Measurements from ENCODE around the gene SH3GLB1. TPM values are rescaled to one million over a fixed set of nuclear protein-coding genes. Genes with fewer than 3 reads are reported as not detected.

SH3GLB1 gene
- total and polyA plus RNA-seq, 9 of the 15 experiments (the other 6 are each of a cell fraction or from before 2014, with no cell fraction given) = 8.6 to 34.2 (median 24.2) TPM

DNA sequence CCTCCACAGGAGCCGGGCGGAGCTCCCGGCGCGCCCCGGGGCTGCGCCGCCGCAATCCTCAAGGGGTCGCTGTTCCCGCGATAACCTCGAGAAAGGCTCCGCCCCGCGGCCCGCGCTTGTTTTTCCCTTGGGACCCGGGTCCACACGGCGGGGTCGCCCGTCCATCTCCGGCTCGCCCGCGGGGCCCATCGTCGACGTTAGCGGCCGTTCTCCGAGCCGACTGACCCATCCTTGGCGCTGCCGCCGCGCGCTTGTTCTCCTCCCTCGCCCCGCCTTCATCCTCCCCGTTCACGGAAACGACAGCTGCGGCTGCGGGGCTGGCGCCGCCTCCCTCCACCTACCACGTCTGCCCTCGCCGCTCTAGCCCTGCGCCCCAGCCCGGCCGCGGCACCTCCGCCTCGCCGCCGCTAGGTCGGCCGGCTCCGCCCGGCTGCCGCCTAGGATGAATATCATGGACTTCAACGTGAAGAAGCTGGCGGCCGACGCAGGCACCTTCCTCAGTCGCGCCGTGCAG, at the start of gene SH3GLB1 (continued):
- TF ChIP-seq, protein P1, sequence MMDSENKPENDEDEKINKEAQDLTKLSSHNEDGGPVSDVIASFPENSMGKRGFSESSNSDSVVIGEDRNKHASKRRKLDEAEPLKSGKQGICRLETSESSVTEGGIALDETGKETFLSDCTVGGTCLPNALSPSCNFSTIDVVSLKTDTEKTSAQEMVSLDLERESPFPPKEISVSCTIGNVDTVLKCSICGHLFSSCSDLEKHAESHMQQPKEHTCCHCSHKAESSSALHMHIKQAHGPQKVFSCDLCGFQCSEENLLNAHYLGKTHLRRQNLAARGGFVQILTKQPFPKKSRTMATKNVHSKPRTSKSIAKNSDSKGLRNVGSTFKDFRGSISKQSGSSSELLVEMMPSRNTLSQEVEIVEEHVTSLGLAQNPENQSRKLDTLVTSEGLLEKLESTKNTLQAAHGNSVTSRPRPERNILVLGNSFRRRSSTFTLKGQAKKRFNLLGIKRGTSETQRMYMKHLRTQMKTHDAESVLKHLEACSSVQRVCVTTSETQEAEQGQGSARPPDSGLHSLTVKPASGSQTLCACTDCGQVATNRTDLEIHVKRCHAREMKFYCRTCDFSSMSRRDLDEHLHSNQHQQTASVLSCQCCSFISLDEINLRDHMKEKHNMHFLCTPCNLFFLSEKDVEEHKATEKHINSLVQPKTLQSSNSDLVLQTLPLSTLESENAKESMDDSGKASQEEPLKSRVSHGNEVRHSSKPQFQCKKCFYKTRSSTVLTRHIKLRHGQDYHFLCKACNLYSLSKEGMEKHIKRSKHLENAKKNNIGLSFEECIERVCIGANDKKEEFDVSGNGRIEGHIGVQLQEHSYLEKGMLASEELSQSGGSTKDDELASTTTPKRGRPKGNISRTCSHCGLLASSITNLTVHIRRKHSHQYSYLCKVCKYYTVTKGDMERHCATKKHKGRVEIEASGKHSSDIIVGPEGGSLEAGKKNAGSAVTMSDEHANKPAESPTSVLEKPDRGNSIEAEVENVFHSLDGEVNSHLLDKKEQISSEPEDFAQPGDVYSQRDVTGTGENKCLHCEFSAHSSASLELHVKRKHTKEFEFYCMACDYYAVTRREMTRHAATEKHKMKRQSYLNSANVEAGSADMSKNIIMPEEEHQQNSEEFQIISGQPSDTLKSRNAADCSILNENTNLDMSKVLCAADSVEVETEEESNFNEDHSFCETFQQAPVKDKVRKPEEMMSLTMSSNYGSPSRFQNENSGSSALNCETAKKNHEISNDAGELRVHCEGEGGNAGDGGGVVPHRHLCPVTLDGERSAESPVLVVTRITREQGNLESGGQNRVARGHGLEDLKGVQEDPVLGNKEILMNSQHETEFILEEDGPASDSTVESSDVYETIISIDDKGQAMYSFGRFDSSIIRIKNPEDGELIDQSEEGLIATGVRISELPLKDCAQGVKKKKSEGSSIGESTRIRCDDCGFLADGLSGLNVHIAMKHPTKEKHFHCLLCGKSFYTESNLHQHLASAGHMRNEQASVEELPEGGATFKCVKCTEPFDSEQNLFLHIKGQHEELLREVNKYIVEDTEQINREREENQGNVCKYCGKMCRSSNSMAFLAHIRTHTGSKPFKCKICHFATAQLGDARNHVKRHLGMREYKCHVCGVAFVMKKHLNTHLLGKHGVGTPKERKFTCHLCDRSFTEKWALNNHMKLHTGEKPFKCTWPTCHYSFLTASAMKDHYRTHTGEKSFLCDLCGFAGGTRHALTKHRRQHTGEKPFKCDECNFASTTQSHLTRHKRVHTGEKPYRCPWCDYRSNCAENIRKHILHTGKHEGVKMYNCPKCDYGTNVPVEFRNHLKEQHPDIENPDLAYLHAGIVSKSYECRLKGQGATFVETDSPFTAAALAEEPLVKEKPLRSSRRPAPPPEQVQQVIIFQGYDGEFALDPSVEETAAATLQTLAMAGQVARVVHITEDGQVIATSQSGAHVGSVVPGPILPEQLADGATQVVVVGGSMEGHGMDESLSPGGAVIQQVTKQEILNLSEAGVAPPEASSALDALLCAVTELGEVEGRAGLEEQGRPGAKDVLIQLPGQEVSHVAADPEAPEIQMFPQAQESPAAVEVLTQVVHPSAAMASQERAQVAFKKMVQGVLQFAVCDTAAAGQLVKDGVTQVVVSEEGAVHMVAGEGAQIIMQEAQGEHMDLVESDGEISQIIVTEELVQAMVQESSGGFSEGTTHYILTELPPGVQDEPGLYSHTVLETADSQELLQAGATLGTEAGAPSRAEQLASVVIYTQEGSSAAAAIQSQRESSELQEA (IDR thresholded peaks at IDR 0.05; ENCODE audit: low read depth) = no peak
- TF ChIP-seq, protein P2, sequence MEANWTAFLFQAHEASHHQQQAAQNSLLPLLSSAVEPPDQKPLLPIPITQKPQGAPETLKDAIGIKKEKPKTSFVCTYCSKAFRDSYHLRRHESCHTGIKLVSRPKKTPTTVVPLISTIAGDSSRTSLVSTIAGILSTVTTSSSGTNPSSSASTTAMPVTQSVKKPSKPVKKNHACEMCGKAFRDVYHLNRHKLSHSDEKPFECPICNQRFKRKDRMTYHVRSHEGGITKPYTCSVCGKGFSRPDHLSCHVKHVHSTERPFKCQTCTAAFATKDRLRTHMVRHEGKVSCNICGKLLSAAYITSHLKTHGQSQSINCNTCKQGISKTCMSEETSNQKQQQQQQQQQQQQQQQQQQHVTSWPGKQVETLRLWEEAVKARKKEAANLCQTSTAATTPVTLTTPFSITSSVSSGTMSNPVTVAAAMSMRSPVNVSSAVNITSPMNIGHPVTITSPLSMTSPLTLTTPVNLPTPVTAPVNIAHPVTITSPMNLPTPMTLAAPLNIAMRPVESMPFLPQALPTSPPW (CRISPR knock-in tag; IDR thresholded peaks at IDR 0.05) = peak; percentile 65
- peak; percentile 47; the same call in 1 of the 2 replicates for TF ChIP-seq ZNF263 (CRISPR knock-in tag; IDR thresholded peaks at IDR 0.05; ENCODE audit: borderline replicate concordance)
- TF ChIP-seq, protein P3, sequence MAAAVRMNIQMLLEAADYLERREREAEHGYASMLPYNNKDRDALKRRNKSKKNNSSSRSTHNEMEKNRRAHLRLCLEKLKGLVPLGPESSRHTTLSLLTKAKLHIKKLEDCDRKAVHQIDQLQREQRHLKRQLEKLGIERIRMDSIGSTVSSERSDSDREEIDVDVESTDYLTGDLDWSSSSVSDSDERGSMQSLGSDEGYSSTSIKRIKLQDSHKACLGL (CRISPR knock-in tag; IDR thresholded peaks at IDR 0.05; ENCODE audit: borderline replicate concordance, poor library complexity, severe bottlenecking) = no peak
- no peak for TF ChIP-seq ZFP1 (CRISPR knock-in tag; IDR thresholded peaks at IDR 0.05)
- TF ChIP-seq ELF2 (CRISPR knock-in tag; IDR thresholded peaks at IDR 0.05) = no peak
- peak; percentile 30; the same call in 1 of the 2 replicates for TF ChIP-seq JUN (IDR thresholded peaks at IDR 0.05; ENCODE audit: borderline replicate concordance, low read depth, low read length)
- TF ChIP-seq JUN (CRISPR knock-in tag; IDR thresholded peaks at IDR 0.05; ENCODE audit: borderline replicate concordance) = no peak
- 0 out of 2 replicates have a peak, but pooled peaks have one; percentile 57 for TF ChIP-seq GATAD2A (IDR thresholded peaks at IDR 0.05)
- TF ChIP-seq, protein P4, sequence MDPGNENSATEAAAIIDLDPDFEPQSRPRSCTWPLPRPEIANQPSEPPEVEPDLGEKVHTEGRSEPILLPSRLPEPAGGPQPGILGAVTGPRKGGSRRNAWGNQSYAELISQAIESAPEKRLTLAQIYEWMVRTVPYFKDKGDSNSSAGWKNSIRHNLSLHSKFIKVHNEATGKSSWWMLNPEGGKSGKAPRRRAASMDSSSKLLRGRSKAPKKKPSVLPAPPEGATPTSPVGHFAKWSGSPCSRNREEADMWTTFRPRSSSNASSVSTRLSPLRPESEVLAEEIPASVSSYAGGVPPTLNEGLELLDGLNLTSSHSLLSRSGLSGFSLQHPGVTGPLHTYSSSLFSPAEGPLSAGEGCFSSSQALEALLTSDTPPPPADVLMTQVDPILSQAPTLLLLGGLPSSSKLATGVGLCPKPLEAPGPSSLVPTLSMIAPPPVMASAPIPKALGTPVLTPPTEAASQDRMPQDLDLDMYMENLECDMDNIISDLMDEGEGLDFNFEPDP (CRISPR knock-in tag; IDR thresholded peaks at IDR 0.05) = no peak
- peak; percentile 62 to 70; a peak in 3 of 4 replicates for TF ChIP-seq FOXK2 (conservative IDR thresholded peaks at IDR 0.05 in 1 of 2, IDR thresholded peaks at IDR 0.05 in 1 of 2; ENCODE audit: low read depth in 2 of 2)
- TF ChIP-seq SIN3B (IDR thresholded peaks at IDR 0.05; ENCODE audit: low read depth) = no peak; the same call in 1 of the 2 replicates
- TF ChIP-seq, protein P5, sequence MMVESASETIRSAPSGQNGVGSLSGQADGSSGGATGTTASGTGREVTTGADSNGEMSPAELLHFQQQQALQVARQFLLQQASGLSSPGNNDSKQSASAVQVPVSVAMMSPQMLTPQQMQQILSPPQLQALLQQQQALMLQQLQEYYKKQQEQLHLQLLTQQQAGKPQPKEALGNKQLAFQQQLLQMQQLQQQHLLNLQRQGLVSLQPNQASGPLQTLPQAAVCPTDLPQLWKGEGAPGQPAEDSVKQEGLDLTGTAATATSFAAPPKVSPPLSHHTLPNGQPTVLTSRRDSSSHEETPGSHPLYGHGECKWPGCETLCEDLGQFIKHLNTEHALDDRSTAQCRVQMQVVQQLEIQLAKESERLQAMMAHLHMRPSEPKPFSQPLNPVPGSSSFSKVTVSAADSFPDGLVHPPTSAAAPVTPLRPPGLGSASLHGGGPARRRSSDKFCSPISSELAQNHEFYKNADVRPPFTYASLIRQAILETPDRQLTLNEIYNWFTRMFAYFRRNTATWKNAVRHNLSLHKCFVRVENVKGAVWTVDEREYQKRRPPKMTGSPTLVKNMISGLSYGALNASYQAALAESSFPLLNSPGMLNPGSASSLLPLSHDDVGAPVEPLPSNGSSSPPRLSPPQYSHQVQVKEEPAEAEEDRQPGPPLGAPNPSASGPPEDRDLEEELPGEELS (CRISPR knock-in tag; IDR thresholded peaks at IDR 0.05; ENCODE audit: borderline replicate concordance) = 0 out of 2 replicates have a peak, but pooled peaks have one; percentile 42
- no peak for TF ChIP-seq BCL6 (CRISPR knock-in tag; IDR thresholded peaks at IDR 0.05)

Data from K562 (cell line).